RWPE2 (cell line): ENCODE results near the gene NTPCR.
A peak's percentile ranks its signal among the peaks of the same experiment; 100 is the strongest.

Source experiments
- ATAC-seq: fragments of 200-7000 bp; cut with Tn5 transposase; 3 replicates; pipeline ENCODE4 v1.9.1; 2021; ENCODE audit warnings: low read depth
- DNase-seq: peaks from one replicate; pipeline ENCODE4 v3.0.0-alpha.2; 2020; ENCODE audit warnings: low spot score
- H3K27ac ChIP-seq: fragments of 450-650 bp; 2 replicates; pipeline ENCODE4 v1.5.1; 2017; ENCODE audit warnings: mild to moderate bottlenecking; ENCODE audit not compliant: poor library complexity, severe bottlenecking
- H3K27me3 ChIP-seq: fragments of 250-450 bp; sonication (Bioruptor Pico); 2 replicates; pipeline ENCODE4 v1.5.1; 2021; ENCODE audit warnings: mild to moderate bottlenecking, moderate library complexity; ENCODE audit not compliant: insufficient read depth, poor library complexity, severe bottlenecking
- H3K36me3 ChIP-seq: fragments of 250-450 bp; sonication (Bioruptor Pico); 2 replicates; pipeline ENCODE4 v1.5.1; 2020; ENCODE audit warnings: low read depth, mild to moderate bottlenecking, moderate library complexity
- H3K4me1 ChIP-seq: fragments of 250-450 bp; sonication (Bioruptor Pico); 2 replicates; pipeline ENCODE4 v1.5.1; 2021; ENCODE audit warnings: mild to moderate bottlenecking, moderate library complexity; ENCODE audit not compliant: insufficient read depth, poor library complexity, severe bottlenecking
- H3K4me3 ChIP-seq: fragments of 250-450 bp; sonication (Bioruptor Pico); 2 replicates; pipeline ENCODE4 v1.5.1; 2021; ENCODE audit warnings: mild to moderate bottlenecking, moderate library complexity; ENCODE audit not compliant: severe bottlenecking
- H3K9me3 ChIP-seq: fragments of 250-450 bp; sonication (Bioruptor Pico); 2 replicates; pipeline ENCODE4 v1.5.1; 2021; ENCODE audit warnings: mild to moderate bottlenecking, moderate library complexity; ENCODE audit not compliant: severe bottlenecking
- CTCF ChIP-seq: fragments of 450-650 bp; IDR thresholded peaks from one replicate; pipeline ENCODE4 v1.5.1; 2017; ENCODE audit warnings: mild to moderate bottlenecking, moderate library complexity; ENCODE audit not compliant: poor library complexity, severe bottlenecking

The NTPCR gene

DNA sequence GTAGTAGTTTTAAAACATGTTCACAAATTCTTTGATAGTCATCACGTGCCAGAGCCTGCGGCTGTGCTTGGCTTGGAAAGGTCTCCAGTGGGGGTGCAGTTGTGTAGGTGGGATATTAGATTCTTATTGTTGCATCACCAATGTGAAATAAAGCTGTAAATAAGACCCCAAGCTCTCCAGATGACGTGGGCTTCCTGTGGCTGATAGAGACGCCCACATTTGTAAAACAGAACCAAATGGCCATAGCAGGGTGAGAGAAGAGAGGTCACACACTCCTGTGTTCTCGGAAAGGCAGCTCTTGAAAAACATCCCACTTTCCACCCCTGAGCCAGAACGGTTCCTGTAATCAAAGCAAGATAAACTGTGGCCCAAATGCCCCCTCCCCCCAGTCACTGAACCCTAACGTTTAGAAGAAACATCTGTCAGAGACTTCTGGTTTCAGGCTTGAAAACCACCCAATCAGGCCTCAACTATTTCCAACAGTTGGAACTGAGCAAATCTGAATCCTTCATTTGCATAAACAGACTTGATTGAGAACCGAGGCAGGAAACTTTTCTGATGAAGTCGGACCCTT is 6.6 kb upstream of the NTPCR start:
- H3K4me3 ChIP-seq = no peak overlapping the region
- no peaks in the 10 kb centered on the region for H3K36me3 ChIP-seq
- DNase-seq (no peak), ATAC-seq (no peak)
- H3K4me1 ChIP-seq = no peaks in the 10 kb centered on the region
- no peak overlapping the region for H3K27ac ChIP-seq
- H3K9me3 ChIP-seq = no peaks in the 10 kb centered on the region
- H3K27me3 ChIP-seq = no peaks in the 10 kb centered on the region
- TF ChIP-seq CTCF = no peak

DNA sequence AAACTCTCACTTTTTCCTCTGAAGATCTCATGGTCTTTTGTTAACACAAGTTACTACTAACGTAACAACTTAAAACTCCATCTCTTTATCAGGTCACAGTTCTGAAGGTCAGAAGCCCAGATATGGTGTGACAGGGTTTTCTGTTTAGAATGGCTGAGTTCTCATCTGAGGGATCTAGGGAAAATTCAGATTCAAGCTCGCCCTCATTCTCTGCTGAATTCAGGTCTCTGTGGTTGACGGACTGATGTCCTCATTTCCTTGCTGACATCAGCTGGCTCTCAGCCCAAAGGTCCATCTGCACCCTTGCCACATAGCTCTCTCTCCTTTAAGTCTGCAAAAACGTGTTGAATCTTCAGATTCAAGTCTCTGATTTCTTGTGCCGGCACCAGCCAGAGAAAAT is 6.1 kb upstream of the NTPCR start:
- ATAC-seq (no peak), DNase-seq (no peak)
- TF ChIP-seq CTCF = no peak
- Histone ChIP-seq H3K4me1 (no peaks in the 10 kb centered on the region), H3K36me3 (no peaks in the 10 kb centered on the region), H3K4me3 (no peak overlapping the region), H3K27ac (no peak overlapping the region), H3K27me3 (no peaks in the 10 kb centered on the region), H3K9me3 (no peaks in the 10 kb centered on the region)

DNA sequence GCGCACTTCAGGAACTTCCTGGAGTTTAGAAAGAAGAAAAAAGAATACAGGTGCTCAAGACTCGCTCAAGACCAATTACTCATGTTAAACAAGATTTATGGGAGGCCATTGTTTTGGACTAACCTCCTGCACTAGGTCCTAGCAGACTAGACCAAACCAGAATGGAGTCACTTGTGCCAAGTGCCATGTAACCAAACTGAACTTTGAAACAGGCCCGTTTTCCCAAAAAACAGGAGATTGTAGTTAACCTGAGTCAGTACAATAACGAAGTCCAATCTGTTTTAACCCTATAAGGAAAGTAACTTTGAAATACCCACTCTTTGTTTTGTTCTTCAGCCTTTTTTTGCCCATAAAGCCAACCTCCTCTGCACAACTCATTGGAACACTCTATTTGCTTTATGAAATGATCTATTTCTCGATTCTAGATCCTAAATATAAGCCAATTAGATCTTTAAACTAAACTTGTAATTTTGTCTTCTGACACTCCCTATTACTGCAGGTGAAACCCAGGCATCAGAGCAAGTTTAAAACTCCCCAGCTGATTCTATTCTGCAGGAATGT is 695 bp upstream of the NTPCR start:
- no peaks in the 10 kb centered on the region for H3K9me3 ChIP-seq
- no peaks in the 10 kb centered on the region for H3K36me3 ChIP-seq
- H3K27me3 ChIP-seq = no peaks in the 10 kb centered on the region
- peak overlapping the region; percentile 45 for H3K27ac ChIP-seq
- no peak for TF ChIP-seq CTCF
- ATAC-seq = no peak
- peaks cover 12% of the 10 kb centered on the region for H3K4me1 ChIP-seq
- H3K4me3 ChIP-seq = peak overlapping the region; percentile 60
- DNase-seq = no peak

- DNase-seq (no peak), ATAC-seq (peak; percentile 35; the same call in 2 of the 3 replicates)
- Histone ChIP-seq H3K4me3 (peak overlapping the region; percentile 60), H3K4me1 (peaks cover 12% of the 10 kb centered on the region), H3K27ac (no peak overlapping the region), H3K36me3 (no peaks in the 10 kb centered on the region), H3K9me3 (no peaks in the 10 kb centered on the region), H3K27me3 (no peaks in the 10 kb centered on the region)
- TF ChIP-seq CTCF = no peak
Measured at GRCh38 chr1:232951180-232951579, 769 bp downstream of the NTPCR start.

DNA sequence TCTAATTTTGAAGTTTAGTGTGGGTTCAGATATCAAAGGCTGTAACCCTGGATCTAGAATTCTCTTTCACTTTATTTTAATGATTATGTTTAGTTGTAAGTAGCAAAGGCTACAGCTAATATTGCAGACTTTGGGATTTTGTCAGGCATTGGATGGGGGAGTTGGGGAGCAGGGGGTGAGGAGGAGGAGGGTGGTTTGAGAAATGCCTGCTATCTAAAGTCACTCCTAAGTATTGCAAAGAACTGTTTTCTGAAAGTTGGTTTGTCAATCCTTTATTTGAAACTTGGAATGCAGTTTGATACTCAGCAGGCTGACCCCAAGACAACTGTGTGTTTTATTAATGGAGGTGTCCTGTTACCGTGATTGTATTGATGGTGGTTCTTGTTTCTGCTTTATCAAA is 1.2 kb downstream of the NTPCR start:
- ATAC-seq = no peak
- Histone ChIP-seq H3K4me3 (no peak overlapping the region), H3K36me3 (peaks cover 3% of the 10 kb centered on the region; the same call in 1 of the 2 replicates), H3K27me3 (no peaks in the 10 kb centered on the region), H3K9me3 (no peaks in the 10 kb centered on the region), H3K27ac (no peak overlapping the region), H3K4me1 (peaks cover 12% of the 10 kb centered on the region)
- TF ChIP-seq CTCF = no peak
- DNase-seq = no peak
